ENCODE data around the gene HAPLN2.

- TF ChIP-seq CTCF (IDR thresholded peaks at IDR 0.05) (no peak), POLR2A (IDR thresholded peaks at IDR 0.05) (no peak), EP300 (IDR thresholded peaks at IDR 0.05) (no peak)
Measured at GRCh38 chr1:156643778-156644092, 24.5 kb downstream of the HAPLN2 start.

All from gastroesophageal sphincter (tissue), 3 donors.